HG03139 (cell line): ENCODE measurements around the gene XK.

Source experiments
- ATAC-seq: cut with Tn5 transposase; IDR thresholded peaks from one replicate; pipeline ENCODE4 v1.9.1; 2021; ENCODE audit not compliant: unreplicated experiment

The XK gene

DNA sequence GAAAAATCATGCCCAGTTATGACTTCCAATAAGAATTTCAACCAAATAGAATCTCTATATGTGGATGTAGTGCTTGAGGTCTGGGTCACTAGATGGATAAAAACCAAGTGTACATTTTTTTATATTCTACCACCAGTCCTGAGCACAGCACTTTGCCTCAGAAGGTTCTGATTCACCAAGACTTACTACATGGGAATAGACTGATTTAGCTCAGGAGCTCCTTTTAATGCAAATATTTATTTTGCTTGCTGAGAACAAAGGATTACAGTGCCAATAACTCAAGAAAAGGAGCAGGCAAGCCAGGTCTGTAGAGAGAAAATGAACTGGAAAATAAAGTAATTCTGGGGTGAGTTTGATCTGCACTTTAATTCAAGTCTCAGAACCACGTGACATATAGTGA, 6.4 kb upstream of the XK start:
- no peak for ATAC-seq

DNA sequence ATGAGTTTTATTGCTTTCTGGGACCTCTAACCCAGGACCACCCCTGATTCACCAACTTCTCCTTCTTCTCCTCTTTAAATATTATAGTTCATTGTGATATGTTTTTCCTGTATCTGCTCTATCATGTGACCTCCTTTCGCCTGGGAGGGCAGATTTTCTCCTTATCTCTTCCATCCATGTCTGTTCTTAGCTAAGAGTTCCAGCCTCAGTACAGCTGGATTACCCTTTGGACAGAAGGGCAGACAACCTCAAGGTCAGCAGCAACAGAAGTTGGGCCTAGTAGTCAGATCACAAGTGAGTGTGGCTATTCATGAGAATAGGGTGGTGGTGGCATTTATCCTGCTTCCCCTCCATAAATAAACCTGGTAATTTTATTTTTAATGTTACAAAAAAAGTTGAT, 5.7 kb upstream of the XK start:
- no peak for ATAC-seq

DNA sequence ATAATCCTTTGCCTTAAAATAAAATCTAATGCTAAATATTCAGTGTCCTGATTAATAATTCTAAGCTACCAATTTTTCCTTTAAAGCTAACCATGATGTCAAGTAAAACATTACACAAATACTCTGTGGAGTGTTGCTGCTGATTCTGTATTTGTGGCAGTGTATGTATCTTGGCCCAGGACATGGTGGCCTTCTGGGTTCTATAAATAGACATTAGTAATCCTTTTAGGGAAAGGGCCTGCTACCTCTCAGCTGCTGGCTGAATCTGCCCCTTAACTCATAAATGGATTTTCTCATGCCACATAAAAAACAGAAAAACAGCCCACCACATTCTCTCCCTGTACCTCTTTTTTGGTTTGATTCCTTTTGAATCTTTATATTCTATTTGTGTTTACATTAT, 1.2 kb upstream of the XK start:
- no peak for ATAC-seq

DNA sequence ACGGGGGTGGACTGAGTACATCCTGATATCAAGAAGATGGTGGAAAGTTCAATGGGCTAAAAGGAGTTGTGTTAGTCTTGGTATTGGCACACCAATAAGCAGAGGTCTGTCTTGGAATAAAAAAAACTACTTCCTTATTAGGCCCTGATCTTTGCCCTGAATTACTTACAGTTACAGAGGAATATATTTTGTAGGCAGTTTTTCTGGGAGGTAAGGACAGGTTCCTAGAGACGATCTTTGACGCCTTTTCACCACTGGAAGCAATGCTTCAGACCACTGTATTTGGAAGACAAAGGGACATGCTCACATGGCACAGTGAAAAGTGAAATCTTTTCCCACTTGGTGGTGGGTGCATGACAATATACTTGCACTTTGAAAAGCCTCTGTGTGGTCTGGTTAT, 618 bp upstream of the XK start:
- no peak for ATAC-seq

DNA sequence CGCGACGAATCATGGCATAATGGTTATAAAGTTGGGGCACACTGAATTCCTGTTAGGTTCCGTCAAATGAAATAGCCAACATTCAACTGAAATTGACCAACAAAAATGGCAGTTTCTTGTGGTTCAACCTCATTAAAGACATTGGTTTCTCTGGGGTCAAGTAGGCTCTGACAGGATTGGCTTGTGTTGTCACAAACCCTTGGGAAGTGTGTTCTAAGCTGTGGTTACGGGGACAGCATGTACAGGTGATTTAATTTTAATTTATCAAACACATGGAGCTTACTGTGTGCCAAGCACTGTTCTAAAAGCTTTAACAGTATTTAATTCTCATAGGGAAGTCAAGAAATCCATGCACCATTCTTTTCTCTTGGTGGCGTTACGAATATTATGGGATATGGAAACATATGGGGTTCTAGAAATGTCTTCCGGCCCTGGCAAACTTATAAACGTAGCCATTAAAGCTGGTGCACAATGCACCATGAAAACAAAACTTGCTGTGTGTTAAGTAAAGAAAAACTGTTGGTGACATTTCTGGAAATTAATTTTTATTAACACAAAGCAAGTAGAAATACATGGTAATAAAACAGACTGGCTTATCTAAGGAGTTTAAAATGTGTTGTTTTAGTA, 891 bp downstream of the XK start:
- ATAC-seq, result no peak

DNA sequence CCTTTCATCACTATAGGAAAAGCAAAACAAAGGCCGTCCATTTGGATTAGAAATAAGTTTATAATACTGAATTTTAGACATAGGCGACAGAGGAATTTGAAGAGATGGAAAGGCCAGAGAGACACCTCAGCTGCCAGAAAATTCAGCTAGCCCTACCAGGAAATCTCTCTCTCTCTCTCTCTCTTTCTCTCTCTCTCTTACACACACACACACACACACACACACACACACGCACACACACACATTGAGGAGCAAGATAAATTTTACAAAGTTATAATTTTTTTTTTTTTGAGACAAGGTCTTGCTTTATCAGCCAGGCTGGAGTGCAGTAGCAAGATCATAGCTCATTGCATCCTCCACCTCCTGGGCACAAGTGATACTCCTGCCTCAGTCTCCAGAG, 1.4 kb downstream of the XK start:
- ATAC-seq, result no peak

- no peak for ATAC-seq
Measured at GRCh38 chrX:37690119-37690518, 4.5 kb downstream of the XK start.

DNA sequence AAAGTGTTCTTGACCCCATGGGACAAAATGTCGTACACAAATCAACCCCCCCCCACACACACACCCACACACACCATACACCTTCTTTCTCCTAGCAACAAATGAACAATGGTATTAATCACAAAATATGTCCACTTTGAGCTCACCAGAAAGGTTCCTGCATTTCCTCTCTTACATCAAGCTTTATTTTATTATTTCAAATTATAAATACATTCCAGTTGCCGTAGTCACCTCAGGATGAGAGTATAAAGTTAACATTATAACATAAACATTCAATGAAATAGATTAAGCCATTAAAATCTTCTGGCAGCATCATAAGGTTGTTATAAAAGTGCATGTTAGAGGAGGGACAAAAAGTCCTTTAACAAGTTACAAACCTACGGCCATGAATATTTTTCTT, 7.3 kb downstream of the XK start:
- no peak for ATAC-seq

GRCh38 chrX:37697169-37697760, 11.7 kb downstream of the XK start:
- ATAC-seq, result no peak

DNA sequence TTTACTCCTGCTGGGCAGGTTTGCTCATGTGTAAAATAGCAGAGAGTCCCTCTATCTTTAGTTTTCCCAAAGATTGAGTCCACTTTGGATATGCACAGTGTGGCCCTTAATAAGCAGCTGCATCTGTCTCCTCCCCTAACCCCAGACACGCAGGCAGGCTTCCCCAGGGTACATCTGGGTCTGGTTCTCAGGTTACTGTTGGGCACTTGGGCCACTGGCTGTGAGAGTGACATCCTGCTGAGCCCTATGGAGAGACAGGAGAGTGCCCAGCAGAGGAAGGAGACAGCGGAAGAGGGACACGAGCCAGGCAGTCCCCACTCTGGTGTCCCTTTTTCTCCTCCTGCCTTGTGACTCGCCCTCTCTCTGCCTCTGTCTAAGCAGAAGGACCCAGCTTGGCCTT, 16.0 kb downstream of the XK start:
- no peak for ATAC-seq

DNA sequence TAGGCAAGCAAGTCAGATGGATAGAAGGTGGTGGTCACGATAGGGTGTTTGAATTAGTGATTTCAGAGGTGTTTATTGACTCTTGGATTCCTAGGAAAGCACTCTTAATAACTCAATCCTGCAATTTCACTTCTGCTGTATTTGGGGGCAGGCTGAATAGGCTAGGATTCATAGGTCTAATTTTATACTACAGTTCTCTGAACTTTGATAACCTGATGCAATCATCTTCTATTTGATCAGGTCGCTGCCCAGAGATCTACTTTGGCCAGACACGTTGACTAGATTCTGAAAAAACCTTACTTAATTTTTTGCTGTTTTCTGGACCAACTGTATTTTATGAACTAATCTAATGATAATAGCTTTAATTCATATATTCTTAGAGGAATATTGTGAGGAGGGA, 26.4 kb downstream of the XK start:
- no peak for ATAC-seq

DNA sequence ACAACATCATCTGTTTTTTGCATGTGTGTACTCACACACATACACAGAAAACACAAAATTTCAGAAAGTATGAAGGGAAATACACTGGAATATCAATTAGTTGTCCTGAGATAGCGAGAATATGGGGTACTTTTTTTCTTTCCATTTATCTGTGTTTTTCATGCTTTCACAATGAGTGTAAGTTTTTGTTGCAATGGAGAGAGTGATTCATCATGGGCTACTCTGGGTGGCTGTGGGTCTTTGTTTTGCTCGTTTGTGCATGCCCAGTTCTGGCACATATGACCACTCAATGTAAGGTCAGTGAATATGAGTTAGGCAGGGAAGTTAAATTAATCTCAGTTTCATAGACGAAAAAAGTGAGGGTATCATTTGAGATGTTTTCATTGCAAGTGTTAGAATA, 26.9 kb downstream of the XK start:
- no peak for ATAC-seq

DNA sequence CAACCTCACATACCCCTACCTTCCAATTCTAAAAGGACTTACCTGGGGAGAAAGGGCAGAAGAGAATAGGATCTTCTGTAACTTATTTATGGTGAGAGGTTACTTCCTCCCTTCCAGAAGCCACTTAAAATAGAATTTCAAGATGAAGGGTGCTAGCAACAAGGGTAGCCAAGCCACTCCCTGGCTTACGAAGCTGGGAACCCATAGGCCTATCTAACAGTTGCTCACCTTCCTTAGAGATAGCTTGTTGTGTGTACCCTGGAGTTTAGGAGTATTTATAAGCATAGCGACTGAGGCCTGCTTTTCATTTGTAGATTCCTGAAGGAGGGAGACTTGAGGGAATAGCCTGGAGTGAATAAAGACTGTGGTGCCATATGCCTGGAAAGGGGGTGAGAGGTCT, 28.9 kb downstream of the XK start:
- ATAC-seq, result no peak

DNA sequence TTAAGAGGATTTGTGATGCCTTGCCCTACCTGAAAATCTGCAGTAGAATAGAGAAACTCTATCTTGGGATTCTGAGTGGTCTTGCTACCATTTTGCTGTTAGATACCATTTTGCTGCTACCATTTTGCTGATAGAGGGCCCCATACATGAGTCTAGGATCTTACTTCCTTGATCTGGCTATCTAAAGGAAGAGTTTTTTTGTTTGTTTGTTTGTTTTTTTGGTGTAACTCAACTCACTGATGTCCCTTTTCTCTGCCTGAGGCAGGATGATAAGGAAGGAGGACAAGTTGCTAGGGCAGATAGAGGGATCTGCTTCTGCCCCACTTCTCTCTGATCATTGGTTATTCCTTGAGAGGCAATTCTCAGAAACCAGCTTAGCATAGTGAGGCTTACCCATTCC, 31.0 kb downstream of the XK start:
- no peak for ATAC-seq

GRCh38 chrX:37717708-37718107, 32.1 kb downstream of the XK start:
- no peak for ATAC-seq

GRCh38 chrX:37722595-37722994, 37.0 kb downstream of the XK start:
- no peak for ATAC-seq

GRCh38 chrX:37726346-37726745, 40.8 kb downstream of the XK start:
- ATAC-seq, result no peak

DNA sequence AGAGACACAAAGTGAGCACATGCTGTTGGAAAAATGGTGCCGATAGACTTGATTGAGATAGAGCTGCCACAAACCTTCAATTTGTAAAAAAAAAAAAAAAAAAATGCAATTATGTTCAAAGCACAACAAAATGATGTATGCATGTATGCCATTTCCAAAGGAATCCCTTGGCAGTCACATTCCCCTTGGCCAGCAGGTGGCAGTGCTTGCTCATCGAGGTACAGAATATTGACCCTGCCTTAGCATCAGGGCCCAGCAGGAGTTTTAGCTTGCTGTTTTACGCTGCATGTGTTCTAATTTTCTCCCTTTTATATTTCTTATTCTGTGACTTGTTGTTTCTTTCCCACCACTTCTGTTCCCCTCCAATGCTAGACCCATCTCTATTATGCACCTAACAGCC, 59.8 kb downstream of the XK start:
- ATAC-seq, result peak; percentile 43

GRCh38 chrX:37745835-37746217, 60.2 kb downstream of the XK start:
- peak; percentile 27 for ATAC-seq

DNA sequence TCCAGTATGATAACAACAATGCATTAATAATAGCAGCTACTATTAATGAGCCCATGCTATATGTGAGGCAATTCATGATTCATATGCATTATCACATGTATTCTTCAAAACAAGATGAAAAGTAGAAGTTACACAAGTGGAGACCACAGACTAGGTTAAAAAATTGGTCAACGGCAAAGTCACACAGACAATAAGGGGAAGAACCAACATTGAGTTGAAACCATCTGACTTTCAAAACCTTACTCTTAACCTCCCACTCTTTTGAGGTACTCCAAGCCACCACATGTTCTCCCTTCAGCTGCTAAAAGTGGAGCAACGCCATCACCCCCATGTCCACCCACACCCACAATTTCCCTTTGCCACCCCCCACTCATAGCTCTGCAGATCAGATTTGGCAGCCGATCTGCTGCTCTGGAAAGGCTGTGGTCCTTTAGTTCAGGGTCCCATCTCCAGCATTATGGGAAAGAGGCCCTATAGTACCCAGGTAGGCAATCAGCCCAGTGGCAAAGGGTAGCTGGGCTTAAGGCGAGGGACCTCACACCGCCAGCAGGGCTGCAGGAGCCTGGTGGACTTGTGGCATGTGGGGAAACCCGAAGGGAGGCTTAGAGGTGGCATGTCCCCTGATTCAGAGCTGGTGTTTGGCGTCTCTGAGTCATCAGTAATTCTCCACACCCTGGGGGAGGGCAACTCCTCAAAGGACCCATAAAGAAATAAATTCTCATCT, 60.8 kb downstream of the XK start:
- ATAC-seq, result peak; percentile 96

GRCh38 chrX:37746951-37747350, 61.4 kb downstream of the XK start:
- no peak for ATAC-seq

DNA sequence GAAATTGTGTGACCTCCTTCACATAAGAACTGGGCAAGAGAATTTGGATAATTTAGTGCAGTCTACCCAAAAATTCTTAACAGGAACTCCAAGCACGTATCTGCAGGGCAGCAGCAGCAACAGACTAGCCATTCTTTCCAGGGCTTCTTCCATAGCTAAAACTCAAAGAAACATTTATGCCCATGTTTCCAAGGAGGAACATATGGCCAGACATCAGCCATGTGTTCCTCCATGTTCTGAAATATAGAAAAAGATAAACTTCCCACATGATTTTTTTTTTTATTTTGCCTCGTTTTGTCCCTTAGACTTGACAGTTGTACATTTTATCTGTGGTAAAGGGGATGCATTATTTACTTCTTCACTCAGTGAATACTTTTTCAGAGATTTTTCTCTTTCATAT, 66.7 kb downstream of the XK start:
- no peak for ATAC-seq

DNA sequence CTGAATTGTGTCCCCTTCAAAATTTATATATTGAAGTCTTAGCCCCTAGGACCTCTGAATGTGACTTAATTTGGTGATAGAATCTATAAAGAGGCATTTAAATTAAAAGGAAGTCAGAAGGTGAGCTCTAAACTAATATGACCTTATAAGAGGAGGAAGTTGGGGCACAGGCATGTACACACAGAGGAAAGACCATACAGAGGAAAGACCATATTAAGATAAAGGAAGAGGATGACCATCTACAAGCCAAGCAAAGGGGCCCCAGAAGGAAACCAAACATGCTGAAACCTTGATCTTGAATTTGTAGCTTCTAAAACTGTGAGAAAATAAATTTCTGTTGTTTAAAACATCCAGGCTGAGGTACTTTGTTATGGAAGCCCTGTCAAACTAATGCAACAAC, 67.3 kb downstream of the XK start:
- no peak for ATAC-seq
